H1 (cell line): ENCODE results near the gene RGS3. TPM values are rescaled to one million over a fixed set of nuclear protein-coding genes. Genes with fewer than 3 reads are reported as not detected.

Experiments used
- CHD2 ChIP-seq: IDR thresholded peaks from 2 replicates; pipeline ENCODE4 v1.6.1; 2012; ENCODE audit warnings: low read length, improper control_type of control experiment
- KDM4A ChIP-seq: IDR thresholded peaks from one replicate; pipeline ENCODE4 v1.7.1; 2012; ENCODE audit warnings: low read depth, mild to moderate bottlenecking, moderate library complexity, low read length, inconsistent platforms; ENCODE audit not compliant: severe bottlenecking
- polyA plus RNA-seq, 7 experiments: library from polyadenylated mRNA; depleted of rRNA in 3 of 7; stranded (reverse) in 5 of 7; unstranded in 2 of 7; fragments of >200 nt in 5 of 7; fragments of 200-250 nt in 2 of 7; gene quantifications; 1 replicate in 5 of 7; 2 replicates in 1 of 7; 4 replicates in 1 of 7; pipeline versions ENCODE4 v1.2.1 to v1.2.3, GENCODE V29; 2011 to 2013; ENCODE audit warnings: missing spikeins in 2 of 7, mixed read lengths in 2 of 7
- total RNA-seq: library from RNA; stranded (reverse); fragmentation: NEBNext Ultra II Directional; extraction: Animal tissue kit (Norgen Biotek cat#: 25700); gene quantifications from 2 replicates; pipeline ENCODE4 v1.2.1, GENCODE V29; 2021
- TF ChIP-seq, protein P1 (sequence below): IDR thresholded peaks from 2 replicates; pipeline ENCODE4 v1.6.1; 2012; ENCODE audit warnings: inconsistent platforms

The RGS3 gene
- total and polyA plus RNA-seq, 2 of the 8 experiments (the other 6 are each of a cell fraction or from before 2014, with no cell fraction given) = 12.6 to 18.2 TPM

DNA sequence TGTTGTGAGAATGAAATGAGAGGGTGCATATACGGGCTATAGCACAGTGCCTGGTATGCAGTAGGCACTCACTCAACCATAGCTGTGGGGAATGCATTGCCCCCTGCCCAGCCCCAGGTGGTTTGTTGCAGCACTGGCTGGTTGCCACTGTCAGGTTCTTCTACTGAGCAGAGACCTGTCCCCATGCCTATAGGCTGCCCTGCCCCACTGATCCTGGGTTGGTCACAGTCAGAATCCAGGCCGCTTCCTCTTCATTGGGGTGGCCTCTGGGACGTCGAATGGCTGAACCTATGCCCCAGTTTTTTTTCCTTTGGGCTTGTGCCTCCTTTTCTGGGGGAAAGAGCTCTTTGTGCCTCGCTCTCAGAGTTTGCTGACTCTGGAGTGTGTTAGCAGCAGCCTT, 74.6 kb downstream of the RGS3 start (continued):
- TF ChIP-seq, protein P1, sequence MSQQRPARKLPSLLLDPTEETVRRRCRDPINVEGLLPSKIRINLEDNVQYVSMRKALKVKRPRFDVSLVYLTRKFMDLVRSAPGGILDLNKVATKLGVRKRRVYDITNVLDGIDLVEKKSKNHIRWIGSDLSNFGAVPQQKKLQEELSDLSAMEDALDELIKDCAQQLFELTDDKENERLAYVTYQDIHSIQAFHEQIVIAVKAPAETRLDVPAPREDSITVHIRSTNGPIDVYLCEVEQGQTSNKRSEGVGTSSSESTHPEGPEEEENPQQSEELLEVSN = no peak
- TF ChIP-seq CHD2 (no peak), KDM4A (no peak)
